Right lung (tissue), 5 donors: ENCODE data around the gene FXYD4. TPM values are rescaled to one million over a fixed set of nuclear protein-coding genes. Genes with fewer than 3 reads are reported as not detected.

Experiments used
- DNase-seq, 2 donors: peaks; one replicate each; pipeline ENCODE4 v3.0.0-alpha.2; 2013
- polyA plus RNA-seq, 5 donors: library from polyadenylated mRNA; unstranded; fragments of 120-200 nt; gene quantifications; one replicate each; pipeline versions ENCODE4 v1.2.1 to v1.2.3, GENCODE V29; 2013; ENCODE audit warnings: inconsistent platforms in 1 of 5, low replicate concordance in 1 of 5; ENCODE audit not compliant: insufficient read length in 5 of 5, insufficient read depth in 1 of 5

The FXYD4 gene
- polyA plus RNA-seq, 5 donors: 0.22 TPM; not detected in 4

DNA sequence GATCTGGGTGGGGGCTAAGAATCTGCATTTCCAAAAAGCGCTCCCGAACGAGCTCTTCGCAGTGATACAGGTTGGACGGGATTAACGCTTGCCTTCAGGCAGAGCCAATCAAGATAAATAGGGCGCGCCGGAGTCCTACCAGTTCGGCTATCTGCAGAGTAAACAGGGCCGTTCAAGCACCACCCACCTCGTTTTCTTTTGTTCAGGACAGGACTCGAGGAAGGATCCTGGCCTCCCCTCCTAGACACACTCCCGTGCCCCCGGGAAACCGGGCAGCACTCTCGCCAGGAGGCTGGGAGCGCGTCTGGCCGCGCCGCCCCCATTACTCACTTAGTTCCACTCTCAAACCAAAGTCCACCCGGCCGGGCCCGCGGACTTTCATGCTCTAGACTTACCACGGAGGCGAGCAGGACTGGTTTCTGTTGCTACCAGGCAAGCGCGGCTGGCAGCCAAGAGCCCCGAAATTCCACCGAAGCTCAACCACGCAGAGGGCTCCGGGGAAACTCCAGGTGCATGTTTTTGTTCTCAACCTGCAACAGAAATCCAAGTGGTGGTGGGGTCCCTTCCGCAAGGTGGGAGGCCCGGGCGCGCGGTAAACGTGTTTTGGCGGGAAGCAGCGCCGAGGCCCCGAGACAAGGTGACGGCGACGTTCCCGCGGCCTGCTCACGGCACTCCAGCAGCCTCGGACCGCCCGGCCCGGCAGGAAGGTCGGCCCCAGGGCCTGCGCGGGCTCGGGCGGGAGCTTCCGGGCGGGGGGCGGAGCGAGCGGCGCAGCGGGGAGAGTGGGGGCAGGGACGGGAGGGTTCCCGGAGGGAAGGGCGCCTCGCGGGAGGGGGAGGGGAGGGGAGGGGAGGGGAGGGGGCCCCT is 24.9 kb downstream of the FXYD4 start:
- DNase-seq: peak; percentile 78 to 79

DNA sequence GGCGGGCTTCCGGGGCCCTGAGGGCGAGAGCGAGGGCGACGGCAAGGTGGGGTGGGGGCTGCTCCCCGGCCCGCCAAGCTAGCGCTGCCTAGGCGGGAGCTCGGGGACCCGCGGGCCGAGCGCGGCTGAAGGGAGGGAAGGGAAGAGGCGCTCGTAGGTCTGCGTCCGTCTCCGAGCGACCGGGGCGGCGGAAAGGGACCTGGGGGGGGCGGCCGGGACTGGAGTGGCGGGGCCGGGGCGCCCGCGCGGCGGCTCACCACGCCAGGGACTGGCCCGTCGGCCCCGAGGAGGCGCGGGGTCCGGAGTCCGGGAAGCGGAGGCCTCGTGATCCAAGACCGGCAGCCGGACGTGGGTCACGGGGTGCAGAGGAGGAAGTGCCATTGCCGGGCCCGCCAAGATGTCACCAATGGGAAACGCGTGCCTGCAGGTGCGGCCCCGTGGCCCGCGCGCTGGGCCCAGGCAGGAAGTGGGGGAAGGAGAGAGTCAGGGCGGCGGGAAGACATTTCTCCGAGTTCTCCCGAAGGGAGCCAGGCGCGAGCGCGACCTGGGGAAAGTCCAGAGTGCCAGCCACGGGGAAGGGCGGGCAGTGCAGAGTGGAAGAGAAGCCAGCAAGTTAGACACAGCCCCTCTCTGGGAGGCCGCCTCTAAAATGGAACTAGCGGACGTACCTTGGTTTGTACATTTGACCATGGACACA is 25.6 kb downstream of the FXYD4 start:
- DNase-seq: peak; percentile 78 to 79

GRCh38 chr10:43398939-43399319 is 27.5 kb downstream of the FXYD4 start:
- no peak for DNase-seq

GRCh38 chr10:43399320-43400310 is 28.2 kb downstream of the FXYD4 start:
- DNase-seq: no peak

DNA sequence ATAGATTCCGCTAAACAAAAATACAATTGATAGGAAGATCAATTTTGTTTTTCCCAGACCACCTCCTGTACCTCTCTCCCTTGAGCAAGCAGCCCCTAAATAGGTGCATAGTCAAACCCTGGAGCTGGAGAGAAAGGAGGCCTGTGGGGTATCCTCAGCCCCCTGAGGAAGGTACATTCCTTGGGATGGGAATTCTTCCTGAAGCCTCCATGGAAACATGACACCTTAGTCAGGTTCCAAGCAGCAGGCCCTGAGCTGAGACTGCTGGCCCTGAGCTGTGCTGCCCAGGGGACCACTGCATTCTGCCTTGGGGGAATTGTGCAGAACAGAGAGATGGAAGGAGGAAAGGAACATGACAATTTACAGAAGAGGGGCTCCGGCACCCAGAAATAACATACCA is 30.2 kb downstream of the FXYD4 start:
- DNase-seq: no peak

GRCh38 chr10:43402176-43402575 is 30.7 kb downstream of the FXYD4 start:
- DNase-seq: no peak

- no peak for DNase-seq
Observed at GRCh38 chr10:43402880-43403452, 31.5 kb downstream of the FXYD4 start.

DNA sequence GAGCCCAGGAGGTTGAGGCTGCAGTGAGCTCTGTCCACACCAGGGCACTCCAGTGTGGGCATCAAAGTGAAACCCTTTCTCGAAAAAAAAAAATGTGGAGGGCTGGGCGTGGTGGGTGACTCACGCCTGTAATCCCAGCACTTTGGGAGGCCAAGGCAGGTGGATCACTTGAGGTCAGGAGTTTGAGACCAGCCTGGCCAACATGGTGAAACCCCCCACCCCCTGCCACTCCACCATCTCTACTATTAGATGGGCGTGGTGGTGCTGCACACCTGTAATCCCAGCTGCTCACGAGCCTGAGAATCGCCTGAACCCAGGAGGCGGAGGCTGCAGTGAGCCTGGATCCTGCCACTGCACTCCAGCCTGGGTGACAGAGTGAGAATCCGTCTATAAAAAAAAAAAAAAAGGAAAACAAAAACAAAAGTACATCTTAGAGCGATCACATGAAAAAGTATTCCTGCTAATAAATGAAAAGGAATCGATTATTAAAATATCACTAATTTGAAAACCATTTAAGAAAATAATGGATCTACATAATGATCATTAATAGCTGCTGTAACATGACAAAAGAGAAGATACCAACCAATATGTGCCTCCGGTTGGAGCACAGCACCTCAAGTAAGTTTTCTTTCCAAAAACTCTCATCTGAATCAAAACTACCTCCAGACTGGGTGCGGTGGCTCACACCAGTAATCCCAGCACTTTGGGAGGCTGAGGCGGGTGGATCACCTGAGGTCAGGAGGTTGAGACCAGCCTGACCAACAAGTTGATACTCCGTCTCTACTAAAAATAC is 32.7 kb downstream of the FXYD4 start:
- DNase-seq: no peak

- no peak for DNase-seq
Observed at GRCh38 chr10:43404704-43405084, 33.3 kb downstream of the FXYD4 start.

DNA sequence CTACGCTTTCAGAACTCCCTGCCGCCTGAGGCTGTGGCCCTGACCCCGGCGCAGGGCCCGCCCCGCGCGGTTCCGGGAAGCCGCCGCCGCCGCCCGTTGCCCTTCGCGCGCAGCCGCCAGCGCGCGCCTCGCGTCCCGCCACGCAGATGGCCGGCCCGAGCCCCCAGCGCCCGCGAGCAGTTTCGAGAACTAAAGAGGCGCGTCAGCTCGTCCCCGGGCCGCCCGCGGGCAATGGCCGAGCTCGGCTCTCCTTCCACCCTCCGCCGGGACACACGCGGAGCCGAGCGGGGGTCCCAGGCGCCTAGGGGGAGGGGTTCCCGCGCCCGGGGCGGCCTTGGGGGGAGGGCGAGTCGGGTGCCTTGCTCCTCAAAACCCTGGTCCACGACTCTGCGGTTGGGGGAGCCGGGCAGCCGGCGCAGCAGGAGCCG is 35.7 kb downstream of the FXYD4 start:
- DNase-seq: peak in 1 of 2 donors; percentile 67

- DNase-seq: peak; percentile 89 to 90
Observed at GRCh38 chr10:43407576-43408330, 36.3 kb downstream of the FXYD4 start.

- no peak for DNase-seq
Observed at GRCh38 chr10:43408331-43408709, 36.9 kb downstream of the FXYD4 start.

- DNase-seq: peak; percentile 96 to 97
Observed at GRCh38 chr10:43408710-43409384, 37.4 kb downstream of the FXYD4 start, which contains the start of gene HNRNPF. Gene HNRNPF, minus strand, starts transcription at chr10:43409186. Its CDS starts 21,302 bp downstream, at chr10:43387884.

DNA sequence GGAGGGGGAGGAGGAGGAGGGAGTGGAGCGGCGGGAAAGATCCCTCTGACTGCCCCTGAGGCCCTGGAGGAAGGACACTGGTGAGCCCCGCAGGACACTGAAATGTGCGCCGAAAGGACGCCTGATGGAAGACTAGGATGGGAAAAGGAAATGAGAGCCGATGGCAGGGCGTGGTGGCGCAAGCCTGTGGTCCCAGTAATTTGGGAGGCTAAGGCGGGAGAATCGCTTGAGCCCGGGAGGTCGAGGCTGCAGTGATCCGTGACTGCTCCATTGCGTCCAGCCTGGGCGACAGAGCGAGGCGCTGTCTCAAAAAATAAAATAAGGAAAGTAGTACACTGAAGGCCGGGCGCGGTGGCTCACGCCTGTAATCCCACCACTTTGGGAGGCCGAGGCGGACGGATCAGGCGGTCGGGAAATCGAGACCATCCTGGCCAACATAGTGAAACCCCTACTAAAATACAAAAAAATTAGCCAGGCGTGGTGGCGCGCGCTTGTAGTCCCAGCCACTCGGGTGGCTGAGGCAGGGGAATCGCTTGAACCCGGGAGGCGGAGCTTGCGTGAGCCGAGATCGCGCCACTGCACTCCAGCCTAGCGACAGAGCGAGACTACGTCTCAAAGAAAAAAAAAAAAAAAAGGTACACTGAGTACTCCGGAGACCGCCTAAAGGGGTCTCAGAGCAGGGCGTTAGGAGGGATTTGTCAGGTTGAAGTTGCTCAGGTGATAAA is 38.1 kb downstream of the FXYD4 start:
- DNase-seq: no peak

DNA sequence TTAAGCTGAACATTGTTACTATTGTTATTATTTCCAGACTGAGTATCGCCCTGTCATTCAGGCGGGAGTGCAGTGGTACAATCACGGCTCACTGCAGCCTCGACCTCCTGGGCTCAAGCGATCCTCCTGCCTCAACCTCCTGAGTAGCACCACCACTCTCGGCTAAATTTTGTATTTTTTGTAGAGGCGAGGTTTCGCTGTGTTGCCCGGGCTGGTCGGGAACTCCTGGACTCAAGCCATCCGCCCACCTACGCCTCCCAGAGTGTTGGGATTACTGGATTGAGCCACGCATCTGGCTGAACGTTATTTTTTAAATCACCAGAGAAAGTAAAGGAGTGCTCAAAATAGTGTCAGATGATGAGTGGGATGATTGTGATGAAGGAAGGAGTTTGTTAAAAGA is 38.9 kb downstream of the FXYD4 start:
- DNase-seq: no peak

GRCh38 chr10:43411536-43411935 is 40.1 kb downstream of the FXYD4 start:
- DNase-seq: no peak

GRCh38 chr10:43415544-43415943 is 44.1 kb downstream of the FXYD4 start:
- no peak for DNase-seq

DNA sequence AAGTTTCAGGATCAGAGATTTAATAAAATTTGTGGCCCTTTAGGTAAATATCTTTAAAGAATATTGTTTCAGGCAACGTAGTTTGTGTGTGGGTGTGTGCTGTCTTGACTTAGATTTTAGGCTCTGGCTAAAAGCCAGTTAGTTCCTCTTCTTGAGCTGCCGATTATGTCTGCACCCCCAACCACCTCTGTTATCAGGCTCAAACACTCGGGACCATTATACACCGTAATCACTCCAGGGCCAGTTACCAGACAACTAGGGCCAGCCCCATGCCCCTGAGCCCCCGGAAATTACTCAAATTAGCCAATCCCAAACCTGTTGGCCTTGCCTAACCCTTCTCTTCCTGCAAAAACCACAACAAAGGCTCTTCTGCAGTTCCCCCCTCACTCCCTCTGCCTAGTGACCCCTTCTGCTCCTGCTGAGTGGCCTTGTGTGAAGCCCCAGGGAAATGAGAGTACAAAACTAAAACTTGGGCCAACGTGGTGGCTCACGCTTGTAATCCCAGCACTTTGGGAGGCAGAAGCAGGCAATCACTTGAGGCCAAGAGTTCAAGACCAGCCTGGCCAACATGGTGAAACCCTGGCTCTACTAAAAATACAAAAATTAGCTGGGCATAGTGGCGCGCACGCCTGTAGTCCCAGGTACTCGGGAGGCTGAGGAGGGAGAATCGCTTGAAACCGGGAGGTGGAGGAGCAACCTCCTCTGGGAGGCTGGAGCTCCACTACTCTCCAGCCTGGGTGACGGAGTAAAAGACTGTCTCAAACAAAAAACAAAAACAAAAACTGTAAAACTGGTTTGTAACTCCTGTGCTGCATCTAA is 46.7 kb downstream of the FXYD4 start:
- no peak for DNase-seq
